HG03521 (cell line): Measurements from ENCODE around the gene SP7.
"Not testable (repeated sequence)": the region's sequence is repeated elsewhere in the genome, so short reads cannot be mapped to it uniquely, and the experiment has no call there.

Experiments
- ATAC-seq: cut with Tn5 transposase; IDR thresholded peaks from one replicate; pipeline ENCODE4 v1.9.1; 2021; ENCODE audit warnings: mild to moderate bottlenecking, moderate library complexity; ENCODE audit not compliant: unreplicated experiment

SP7 gene

DNA sequence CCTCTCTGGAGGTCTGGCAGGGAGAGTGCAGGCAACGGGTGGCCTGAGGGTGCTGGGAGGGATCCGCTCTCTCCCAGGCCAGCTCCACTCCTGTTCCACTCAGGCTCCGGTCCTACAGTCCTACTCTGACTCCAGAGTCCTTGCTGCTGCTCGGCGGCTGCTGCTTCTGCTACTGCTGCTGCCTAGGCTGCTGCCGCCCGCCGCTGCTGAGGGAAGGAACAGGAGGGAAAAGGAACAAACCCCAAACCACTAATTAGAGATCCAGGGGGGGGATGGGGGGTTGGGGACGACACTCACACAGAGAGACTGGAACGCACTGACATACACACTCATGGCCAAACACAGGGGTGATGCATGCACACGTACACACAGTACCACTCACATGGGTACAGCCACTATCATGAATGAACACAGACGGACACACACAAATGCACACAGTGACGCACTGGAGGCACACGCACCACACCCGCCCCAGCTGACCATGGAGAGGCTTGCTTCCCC, at the start of gene SP7:
SP7 (minus strand) TSS at position 174 of the 501 bp plus-strand sequence. CDS start 708 bp downstream, outside the sequence.
- no peak for ATAC-seq

DNA sequence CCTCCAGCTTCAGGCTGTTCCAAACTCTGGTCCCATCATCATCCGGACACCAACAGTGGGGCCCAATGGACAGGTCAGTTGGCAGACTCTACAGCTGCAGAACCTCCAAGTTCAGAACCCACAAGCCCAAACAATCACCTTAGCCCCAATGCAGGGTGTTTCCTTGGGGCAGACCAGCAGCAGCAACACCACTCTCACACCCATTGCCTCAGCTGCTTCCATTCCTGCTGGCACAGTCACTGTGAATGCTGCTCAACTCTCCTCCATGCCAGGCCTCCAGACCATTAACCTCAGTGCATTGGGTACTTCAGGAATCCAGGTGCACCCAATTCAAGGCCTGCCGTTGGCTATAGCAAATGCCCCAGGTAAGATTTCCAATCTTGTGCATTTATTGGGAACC, 47.1 kb upstream of the SP7 start:
- ATAC-seq, result no peak

GRCh38 chr12:53381731-53382630, 45.8 kb upstream of the SP7 start:
- no peak for ATAC-seq

GRCh38 chr12:53380794-53381730, 44.9 kb upstream of the SP7 start:
- no peak for ATAC-seq

DNA sequence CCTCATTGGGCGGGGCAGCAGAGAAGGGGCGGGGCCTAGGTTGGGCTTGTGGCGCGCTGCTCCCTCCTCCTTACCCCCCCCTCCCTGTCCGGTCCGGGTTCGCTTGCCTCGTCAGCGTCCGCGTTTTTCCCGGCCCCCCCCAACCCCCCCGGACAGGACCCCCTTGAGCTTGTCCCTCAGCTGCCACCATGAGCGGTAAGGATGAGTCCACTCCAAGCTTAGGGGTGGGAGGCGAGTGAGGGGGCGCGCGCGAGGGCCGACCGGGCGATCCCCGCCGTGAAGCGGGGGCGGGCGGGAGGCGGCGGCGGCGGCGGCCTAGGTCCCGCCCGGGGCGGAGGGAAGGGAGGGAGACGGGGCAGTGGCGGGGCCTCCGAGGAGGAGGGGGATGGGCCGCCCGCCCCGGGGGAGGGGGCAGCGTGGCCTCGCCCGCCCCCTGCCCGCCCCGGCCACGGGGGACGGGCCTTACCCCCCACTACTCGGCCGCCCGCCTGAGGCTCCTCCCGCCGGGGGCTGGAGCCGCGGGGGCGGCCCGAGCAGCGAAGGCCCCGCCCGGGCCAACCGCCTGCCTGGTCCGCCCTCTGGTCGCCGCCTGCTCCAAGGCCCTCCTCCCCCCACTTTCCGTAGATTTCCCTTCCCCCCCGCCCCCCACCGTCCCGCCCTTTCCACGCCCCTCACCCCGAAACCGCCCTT, 44.1 kb upstream of the SP7 start, which contains the start of gene SP1:
SP1 (plus strand) TSS at position 73 of the 690 bp plus-strand sequence; CDS start at position 189, 116 bp downstream.
- peak; percentile 42 for ATAC-seq

GRCh38 chr12:53379389-53380103, 43.4 kb upstream of the SP7 start:
- peak; percentile 66 for ATAC-seq

GRCh38 chr12:53378724-53379388, 42.7 kb upstream of the SP7 start:
- no peak for ATAC-seq

DNA sequence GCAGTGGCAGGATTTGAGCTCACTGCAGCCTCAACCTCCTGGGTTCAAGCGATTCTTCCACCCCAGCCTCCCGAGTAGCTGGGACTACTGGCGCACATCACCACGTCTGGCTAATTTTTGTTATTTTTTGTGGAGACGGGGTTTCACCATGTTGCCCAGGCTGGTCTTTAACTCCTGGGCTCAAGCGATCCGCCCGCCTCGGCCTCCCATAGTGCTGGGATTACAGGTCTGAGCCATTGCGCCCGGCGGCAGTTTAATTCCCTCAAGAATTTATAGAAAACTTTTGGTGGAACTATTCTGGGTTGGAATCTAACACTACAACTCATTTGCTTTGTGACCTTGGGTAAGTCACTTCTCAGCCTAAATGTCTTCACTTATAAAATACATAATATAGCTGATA, 42.1 kb upstream of the SP7 start:
- no peak for ATAC-seq

- ATAC-seq, result no peak
Observed at GRCh38 chr12:53376747-53377146, 40.6 kb upstream of the SP7 start.

DNA sequence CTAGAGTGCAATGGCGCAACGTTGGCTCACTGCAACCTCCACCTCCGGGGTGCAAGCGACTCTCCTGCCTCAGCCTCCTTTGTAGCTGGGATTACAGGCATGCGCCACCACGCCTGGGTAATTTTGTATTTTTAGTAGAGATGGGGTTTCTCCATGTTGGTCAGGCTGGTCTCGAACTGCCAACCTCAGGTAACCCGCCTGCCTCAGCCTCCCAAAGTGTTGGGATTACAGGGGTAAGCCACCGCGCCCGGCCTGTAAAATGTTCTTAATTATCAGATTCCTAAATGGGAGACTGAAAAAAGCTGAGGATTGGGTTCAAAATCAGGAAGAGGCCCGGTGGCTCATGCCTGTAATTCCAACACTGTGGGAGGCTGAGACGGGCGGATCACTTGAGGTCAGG, 38.1 kb upstream of the SP7 start:
- ATAC-seq, result not testable (repeated sequence)

GRCh38 chr12:53373554-53374133, 37.5 kb upstream of the SP7 start:
- ATAC-seq, result not testable (repeated sequence)

DNA sequence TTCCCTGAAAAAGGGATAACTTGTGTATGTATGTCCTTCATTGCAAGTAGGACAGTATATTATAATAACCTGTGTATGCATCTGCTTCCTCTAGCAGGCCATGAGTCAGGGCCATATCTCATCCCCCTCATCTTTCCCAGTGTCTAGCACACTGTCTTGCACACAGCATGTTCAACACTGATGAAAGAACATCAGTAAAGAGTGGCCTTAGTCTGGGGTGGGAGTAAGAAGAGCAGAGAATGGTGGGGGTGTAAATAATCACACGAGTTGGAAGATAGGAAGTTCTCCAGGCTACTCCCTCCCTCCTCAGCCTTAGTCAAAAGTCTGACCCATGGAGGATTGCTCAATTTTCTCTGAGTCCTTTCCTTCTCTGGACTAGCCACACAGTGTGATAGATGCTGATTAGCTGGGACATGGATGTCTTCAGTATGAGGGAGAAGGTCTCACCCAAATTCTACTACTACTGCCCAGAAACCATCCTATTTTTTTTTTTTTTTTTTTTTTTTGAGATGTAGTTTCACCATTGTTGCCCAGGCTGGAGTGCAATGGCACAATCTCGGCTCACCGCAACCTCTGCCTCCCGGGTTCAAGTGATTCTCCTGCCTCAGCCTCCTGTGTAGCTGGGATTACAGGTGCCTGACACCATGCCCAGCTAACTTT, 29.2 kb upstream of the SP7 start:
- ATAC-seq, result no peak

- not testable (repeated sequence) for ATAC-seq
Observed at GRCh38 chr12:53361638-53362037, 25.5 kb upstream of the SP7 start.

DNA sequence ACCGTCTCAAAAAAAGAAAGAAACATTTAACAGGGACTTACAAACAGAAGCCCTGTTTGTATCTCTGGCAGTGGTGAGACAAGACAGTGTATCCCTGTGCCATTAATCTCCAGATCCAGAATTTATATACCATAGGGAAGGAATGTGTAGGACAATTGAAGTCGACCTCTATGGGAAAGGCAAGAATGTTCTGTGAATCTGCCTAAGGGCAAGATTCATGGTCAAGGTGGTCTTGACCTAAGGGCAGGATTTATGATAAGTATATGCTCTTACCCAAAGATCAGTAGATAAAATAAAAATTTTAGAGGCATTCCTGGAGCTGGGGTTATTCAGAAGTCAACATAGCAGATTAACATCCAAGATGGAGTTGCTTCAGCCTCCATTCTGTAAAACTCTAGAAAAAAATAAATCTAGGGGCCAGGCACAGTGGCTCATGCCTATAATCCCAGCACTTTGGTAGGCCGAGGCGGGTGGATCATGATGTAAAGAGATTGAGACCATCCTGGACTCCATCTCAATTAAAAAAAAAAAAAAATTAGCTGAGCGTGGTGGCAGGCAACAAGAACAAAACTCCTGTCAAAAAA, 22.8 kb upstream of the SP7 start:
- no peak for ATAC-seq

DNA sequence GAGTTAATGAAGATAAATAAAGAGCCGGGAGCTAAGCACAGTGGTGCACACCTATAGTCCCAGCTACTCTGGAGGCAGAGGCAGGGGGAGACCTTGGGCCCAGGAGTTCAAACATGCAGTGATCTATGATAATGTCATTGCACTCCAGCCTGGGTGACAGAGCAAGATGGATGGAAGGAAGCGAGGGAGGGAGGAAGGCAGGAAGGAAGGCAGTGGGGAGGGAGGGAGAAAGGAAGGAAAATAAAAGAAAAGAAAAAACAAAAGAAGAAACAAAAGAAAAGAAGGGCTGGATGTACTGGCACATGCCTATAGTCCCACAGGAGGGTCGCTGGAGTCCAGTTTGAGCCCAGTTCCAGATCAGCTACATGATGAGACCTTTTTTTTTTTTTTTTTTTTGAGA, 19.0 kb upstream of the SP7 start:
- ATAC-seq, result no peak

GRCh38 chr12:53353257-53353655, 17.1 kb upstream of the SP7 start:
- ATAC-seq, result no peak

DNA sequence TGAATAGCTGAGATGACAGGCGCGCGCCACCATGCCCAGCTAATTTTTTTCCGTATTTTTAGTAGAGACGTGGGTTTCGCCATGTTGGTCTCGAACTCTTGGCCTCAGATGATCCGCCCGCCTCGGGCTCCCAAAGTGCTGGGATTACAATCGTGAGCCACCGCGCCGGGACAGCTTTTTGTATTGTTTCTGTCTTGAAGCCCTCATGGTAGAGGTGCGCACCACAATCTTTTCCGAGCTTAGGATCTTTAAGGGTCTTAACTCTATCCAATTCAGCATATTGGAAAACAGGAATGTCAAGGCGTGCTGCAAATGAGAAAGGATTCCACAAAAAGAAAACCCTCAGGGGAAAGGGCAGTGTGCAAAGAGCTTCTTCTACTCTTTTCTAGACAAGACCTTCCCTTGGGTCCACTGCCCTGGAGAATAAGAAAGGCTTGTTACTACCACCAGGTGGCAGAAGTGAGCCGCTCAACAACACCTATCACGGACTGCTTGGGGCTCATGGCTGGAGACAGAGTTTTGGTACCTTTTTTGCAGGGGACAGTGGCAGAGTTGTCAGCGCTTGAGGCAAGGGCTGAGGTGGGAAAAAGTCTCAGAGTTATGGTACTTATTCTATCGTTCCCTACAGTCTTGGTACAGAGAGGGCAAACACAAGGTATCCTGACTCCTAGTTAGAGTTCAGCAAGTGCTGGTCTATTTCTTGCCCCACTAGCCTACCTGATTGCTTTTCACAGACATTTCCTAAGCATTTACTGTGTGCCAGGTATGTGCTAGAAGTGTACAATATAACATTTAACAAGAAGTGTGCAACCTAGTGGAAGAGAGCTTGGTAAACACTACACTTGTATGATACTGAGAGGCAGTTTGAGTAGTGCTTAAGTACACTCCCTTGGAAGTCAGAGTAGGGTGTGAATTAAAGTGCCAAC, 16.4 kb upstream of the SP7 start:
- peak; percentile 82 for ATAC-seq
